CD8-positive, alpha-beta memory T cell (primary cell): ENCODE results near the gene LDLRAD4. TPM values are rescaled to one million over a fixed set of nuclear protein-coding genes. Genes with fewer than 3 reads are reported as not detected.
A peak's percentile ranks its signal among the peaks of the same experiment; 100 is the strongest.

ENCODE experiments used
- CTCF ChIA-PET: fragments of 350-600 bp; sonication (Branson Sonifier 250); formaldehyde crosslinking; loops from one replicate; lab custom pipeline; 2021; ENCODE audit warnings: antibody characterized with exemption; lab: Charles Lee
- POLR2A ChIA-PET: fragments of 350-600 bp; sonication (Branson Sonifier 250); formaldehyde crosslinking; loops from one replicate; lab custom pipeline; 2021; ENCODE audit warnings: antibody characterized with exemption; lab: Charles Lee
- DNase-seq, 5 donors: peaks; one replicate each; pipeline versions ENCODE4 v3.0.0 to v3.0.0-alpha.2; 2020 to 2022; ENCODE audit warnings: mixed read lengths in 1 of 5
- H3K27ac ChIP-seq: one replicate; pipeline ENCODE4 v1.7.0; 2013; ENCODE audit warnings: low read depth, mild to moderate bottlenecking, low read length, moderate library complexity
- H3K27me3 ChIP-seq: 2 replicates; pipeline ENCODE4 v1.7.0; 2013; ENCODE audit warnings: low read length, mild to moderate bottlenecking; ENCODE audit not compliant: insufficient read depth, poor library complexity, severe bottlenecking
- H3K36me3 ChIP-seq: 2 replicates; pipeline ENCODE4 v1.7.0; 2013; ENCODE audit warnings: mild to moderate bottlenecking, low read length, moderate library complexity; ENCODE audit not compliant: insufficient read depth
- H3K4me1 ChIP-seq: 2 replicates; pipeline ENCODE4 v1.7.0; 2013; ENCODE audit warnings: mild to moderate bottlenecking, low read length, moderate library complexity; ENCODE audit not compliant: insufficient read depth
- H3K4me3 ChIP-seq: 2 replicates; pipeline ENCODE4 v1.7.0; 2013; ENCODE audit warnings: mild to moderate bottlenecking, low read length
- H3K9me3 ChIP-seq: 2 replicates; pipeline ENCODE4 v1.7.0; 2013; ENCODE audit warnings: mild to moderate bottlenecking, low read length
- H3K27ac Mint-ChIP-seq, 8 donors: one replicate each; pipeline ENCODE4 v1.8.0; 2020 to 2021; ENCODE audit warnings: mixed read lengths in 8 of 8, mild to moderate bottlenecking in 6 of 8, inconsistent platforms in 3 of 8, moderate library complexity in 3 of 8
- H3K27me3 Mint-ChIP-seq, 2 donors: one replicate each; pipeline ENCODE4 v1.8.0; 2020 to 2021; ENCODE audit warnings: mixed read lengths in 2 of 2, mild to moderate bottlenecking in 1 of 2, moderate library complexity in 1 of 2
- H3K36me3 Mint-ChIP-seq, 3 donors: one replicate each; pipeline ENCODE4 v1.8.0; 2020 to 2021; ENCODE audit warnings: mixed read lengths in 3 of 3, inconsistent platforms in 1 of 3, mild to moderate bottlenecking in 1 of 3
- H3K4me1 Mint-ChIP-seq, 3 donors: one replicate each; pipeline ENCODE4 v1.8.0; 2020 to 2021; ENCODE audit warnings: mixed read lengths in 3 of 3, inconsistent platforms in 1 of 3, mild to moderate bottlenecking in 1 of 3
- H3K4me3 Mint-ChIP-seq, 7 donors: one replicate each; pipeline ENCODE4 v1.8.0; 2020 to 2021; ENCODE audit warnings: mixed read lengths in 7 of 7, mild to moderate bottlenecking in 6 of 7, moderate library complexity in 4 of 7, inconsistent platforms in 2 of 7
- H3K9me3 Mint-ChIP-seq, 5 donors: one replicate each; pipeline ENCODE4 v1.8.0; 2020 to 2022; ENCODE audit warnings: mixed read lengths in 5 of 5, mild to moderate bottlenecking in 3 of 5, moderate library complexity in 2 of 5, inconsistent platforms in 1 of 5
- polyA plus RNA-seq: library from polyadenylated mRNA; unstranded; fragments of 300-500 nt; fragmentation: Illumina TruSeq; gene quantifications from one replicate; pipeline ENCODE4 v1.2.3, GENCODE V29; 2021
- total RNA-seq, 2 experiments: library from RNA; stranded (reverse); gene quantifications; one replicate each; pipeline ENCODE4 v1.2.3, GENCODE V29; 2021

Gene LDLRAD4
- total and polyA plus RNA-seq, 3 experiments from 2014 or later = 8.1 to 30.4 (median 27.3) TPM

GRCh38 chr18:13323186-13323585 is 104.6 kb downstream of the LDLRAD4 start:
- POLR2A ChIA-PET = no interaction called here
- Histone ChIP-seq H3K27ac (no peak overlapping the region), H3K4me3 (no peak overlapping the region), H3K9me3 (no peaks in the 10 kb centered on the region), H3K36me3 (no peaks in the 10 kb centered on the region), H3K27me3 (no peaks in the 10 kb centered on the region), H3K4me1 (no peaks in the 10 kb centered on the region)
- Mint-ChIP-seq H3K9me3 (peaks cover 0 to 2% (median 0%) of the 10 kb centered on the region in 5 donors), H3K36me3 (no peaks in the 10 kb centered on the region), H3K4me3 (no peak overlapping the region), H3K4me1 (no peaks in the 10 kb centered on the region), H3K27me3 (peaks cover 0 to 9% of the 10 kb centered on the region in 2 donors), H3K27ac (no peak overlapping the region)
- no peak for DNase-seq
- CTCF ChIA-PET = no interaction called here

DNA sequence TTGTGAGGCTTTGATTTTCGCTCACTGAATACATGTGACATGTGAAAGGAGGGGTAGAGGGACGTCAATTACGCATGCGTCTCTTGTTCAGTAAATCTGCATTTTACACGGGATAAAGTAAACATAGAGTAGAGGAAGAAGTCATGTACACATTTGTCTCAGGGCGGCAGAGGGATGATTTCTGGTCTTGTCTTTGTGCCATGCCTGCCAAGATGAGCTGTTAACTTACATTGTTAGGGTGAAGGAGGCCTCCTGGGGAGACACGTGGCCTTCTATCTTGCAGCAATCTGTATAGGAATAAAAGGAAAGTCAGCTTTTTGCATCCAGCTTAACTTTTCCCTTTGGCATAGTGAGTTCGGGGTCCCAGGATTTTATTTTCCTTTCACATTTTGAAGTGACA is 106.3 kb downstream of the LDLRAD4 start:
- no peak overlapping the region for H3K27ac ChIP-seq
- DNase-seq = peak in 1 of 5 donors; percentile 22
- peaks cover 0 to 11% of the 10 kb centered on the region in 2 donors for H3K27me3 Mint-ChIP-seq
- H3K4me1 Mint-ChIP-seq = no peaks in the 10 kb centered on the region
- H3K4me1 ChIP-seq = no peaks in the 10 kb centered on the region
- ChIA-PET POLR2A (no interaction called here), CTCF (no interaction called here)
- H3K36me3 Mint-ChIP-seq = no peaks in the 10 kb centered on the region
- H3K4me3 Mint-ChIP-seq = no peak overlapping the region
- H3K27ac Mint-ChIP-seq = no peak overlapping the region
- peaks cover 0 to 4% (median 0%) of the 10 kb centered on the region in 5 donors for H3K9me3 Mint-ChIP-seq
- no peaks in the 10 kb centered on the region for H3K36me3 ChIP-seq
- no peaks in the 10 kb centered on the region for H3K9me3 ChIP-seq
- no peaks in the 10 kb centered on the region for H3K27me3 ChIP-seq
- no peak overlapping the region for H3K4me3 ChIP-seq

DNA sequence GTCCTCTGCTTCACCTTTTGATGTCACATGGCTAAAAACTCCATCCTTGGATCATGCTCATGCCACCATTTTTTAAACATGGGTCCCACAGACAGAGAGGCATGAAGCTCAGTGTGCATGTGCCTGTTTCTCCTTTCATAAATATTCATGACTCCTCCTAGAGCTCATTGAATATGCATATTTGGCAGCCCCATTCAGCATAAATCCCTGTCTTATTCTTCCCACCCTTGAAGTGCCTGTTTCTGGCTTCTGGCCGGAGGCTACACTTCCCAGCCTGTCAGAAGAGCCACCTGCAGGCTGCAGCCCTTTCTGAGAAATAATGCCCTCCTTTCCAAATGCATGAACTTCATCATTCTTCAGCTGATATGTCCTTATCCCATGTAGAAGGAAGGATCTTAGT is 109.7 kb downstream of the LDLRAD4 start:
- H3K36me3 ChIP-seq = no peaks in the 10 kb centered on the region
- Mint-ChIP-seq H3K27ac (no peak overlapping the region), H3K36me3 (no peaks in the 10 kb centered on the region), H3K27me3 (peaks cover under 1 to 14% of the 10 kb centered on the region in 2 donors), H3K4me3 (no peak overlapping the region), H3K9me3 (peaks cover 0 to 4% (median 0%) of the 10 kb centered on the region in 5 donors), H3K4me1 (no peaks in the 10 kb centered on the region)
- no peak overlapping the region for H3K27ac ChIP-seq
- no peak for DNase-seq
- no peak overlapping the region for H3K4me3 ChIP-seq
- no peaks in the 10 kb centered on the region for H3K4me1 ChIP-seq
- ChIA-PET POLR2A (no interaction called here), CTCF (no interaction called here)
- H3K9me3 ChIP-seq = no peaks in the 10 kb centered on the region
- no peaks in the 10 kb centered on the region for H3K27me3 ChIP-seq

GRCh38 chr18:13330996-13331395 is 112.4 kb downstream of the LDLRAD4 start:
- H3K4me1 ChIP-seq = no peaks in the 10 kb centered on the region
- CTCF ChIA-PET = no interaction called here
- Mint-ChIP-seq H3K27ac (no peak overlapping the region), H3K9me3 (peaks cover 0 to 4% (median 0%) of the 10 kb centered on the region in 5 donors), H3K36me3 (peaks cover 0 to 2% (median 0%) of the 10 kb centered on the region in 3 donors), H3K4me3 (no peak overlapping the region), H3K27me3 (peaks cover 10 to 14% of the 10 kb centered on the region in 2 donors), H3K4me1 (no peaks in the 10 kb centered on the region)
- no peaks in the 10 kb centered on the region for H3K27me3 ChIP-seq
- H3K36me3 ChIP-seq = no peaks in the 10 kb centered on the region
- no peak for DNase-seq
- POLR2A ChIA-PET = no interaction called here
- H3K9me3 ChIP-seq = no peaks in the 10 kb centered on the region
- no peak overlapping the region for H3K4me3 ChIP-seq
- H3K27ac ChIP-seq = no peak overlapping the region

- Mint-ChIP-seq H3K36me3 (peaks cover 0 to 2% (median 0%) of the 10 kb centered on the region in 3 donors), H3K27ac (no peak overlapping the region), H3K9me3 (peaks cover 0 to 4% (median 0%) of the 10 kb centered on the region in 5 donors), H3K27me3 (peaks cover 12 to 14% of the 10 kb centered on the region in 2 donors), H3K4me3 (no peak overlapping the region), H3K4me1 (no peaks in the 10 kb centered on the region)
- Histone ChIP-seq H3K4me1 (no peaks in the 10 kb centered on the region), H3K27ac (no peak overlapping the region), H3K4me3 (no peak overlapping the region), H3K9me3 (no peaks in the 10 kb centered on the region), H3K27me3 (no peaks in the 10 kb centered on the region), H3K36me3 (no peaks in the 10 kb centered on the region)
- ChIA-PET CTCF (no interaction called here), POLR2A (no interaction called here)
- DNase-seq = no peak
Measured at GRCh38 chr18:13331846-13332245, 113.3 kb downstream of the LDLRAD4 start.

DNA sequence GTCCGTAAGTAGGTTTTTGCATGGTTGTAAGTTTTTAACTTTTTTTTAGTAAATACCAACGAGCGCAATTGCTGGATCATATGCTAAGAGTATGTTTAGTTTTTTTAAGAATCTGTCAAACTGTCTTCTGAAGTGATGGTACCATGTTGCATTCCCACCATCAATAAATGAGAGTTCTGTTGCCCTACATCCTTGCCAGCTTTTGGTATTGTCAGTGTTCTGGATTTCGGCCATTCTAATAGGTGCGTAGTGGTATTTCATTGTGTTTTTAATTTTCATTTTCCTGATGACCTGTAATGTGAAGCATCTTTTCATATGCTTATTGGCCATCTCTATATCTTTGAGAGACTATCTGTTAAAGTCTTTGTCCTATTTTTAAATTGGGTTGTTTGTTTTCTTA is 114.3 kb downstream of the LDLRAD4 start:
- H3K9me3 Mint-ChIP-seq = peaks cover 0 to 4% (median 0%) of the 10 kb centered on the region in 5 donors
- CTCF ChIA-PET = no interaction called here

GRCh38 chr18:13335903-13336302 is 117.3 kb downstream of the LDLRAD4 start:
- no peaks in the 10 kb centered on the region for H3K4me1 ChIP-seq
- no peaks in the 10 kb centered on the region for H3K27me3 ChIP-seq
- CTCF ChIA-PET = no interaction called here
- POLR2A ChIA-PET = no interaction called here
- no peak overlapping the region for H3K4me3 ChIP-seq
- H3K27ac Mint-ChIP-seq = no peak overlapping the region
- H3K36me3 ChIP-seq = no peaks in the 10 kb centered on the region
- no peak for DNase-seq
- no peaks in the 10 kb centered on the region for H3K9me3 ChIP-seq
- H3K27me3 Mint-ChIP-seq = peaks cover 0 to 30% of the 10 kb centered on the region in 2 donors
- H3K4me3 Mint-ChIP-seq = no peak overlapping the region
- no peaks in the 10 kb centered on the region for H3K4me1 Mint-ChIP-seq
- no peak overlapping the region for H3K27ac ChIP-seq
- H3K36me3 Mint-ChIP-seq = peaks cover 0 to 3% (median 2%) of the 10 kb centered on the region in 3 donors
- peaks cover 0 to 2% (median 2%) of the 10 kb centered on the region in 5 donors for H3K9me3 Mint-ChIP-seq

More for the DNA sequence above, 114.3 kb downstream of the LDLRAD4 start:
- Mint-ChIP-seq H3K36me3 (peaks cover 0 to 2% (median 0%) of the 10 kb centered on the region in 3 donors), H3K27me3 (peaks cover 6 to 15% of the 10 kb centered on the region in 2 donors), H3K4me1 (no peaks in the 10 kb centered on the region), H3K4me3 (no peak overlapping the region), H3K27ac (no peak overlapping the region)
- Histone ChIP-seq H3K36me3 (no peaks in the 10 kb centered on the region), H3K9me3 (no peaks in the 10 kb centered on the region), H3K4me3 (no peak overlapping the region), H3K4me1 (no peaks in the 10 kb centered on the region), H3K27ac (no peak overlapping the region), H3K27me3 (no peaks in the 10 kb centered on the region)
- POLR2A ChIA-PET = no interaction called here
- DNase-seq = no peak

- no peaks in the 10 kb centered on the region for H3K4me1 ChIP-seq
- POLR2A ChIA-PET = no interaction called here
Measured at GRCh38 chr18:13336841-13337240, 118.3 kb downstream of the LDLRAD4 start.

More at GRCh38 chr18:13336841-13337240, 118.3 kb downstream of the LDLRAD4 start:
- Mint-ChIP-seq H3K27me3 (peaks cover 0 to 31% of the 10 kb centered on the region in 2 donors), H3K4me1 (no peaks in the 10 kb centered on the region), H3K9me3 (peaks cover 0 to 5% (median 4%) of the 10 kb centered on the region in 5 donors), H3K27ac (no peak overlapping the region), H3K4me3 (no peak overlapping the region), H3K36me3 (peaks cover 0 to 8% (median 2%) of the 10 kb centered on the region in 3 donors)
- no peaks in the 10 kb centered on the region for H3K9me3 ChIP-seq
- DNase-seq = no peak
- H3K4me3 ChIP-seq = no peak overlapping the region
- CTCF ChIA-PET = no interaction called here
- no peaks in the 10 kb centered on the region for H3K36me3 ChIP-seq
- no peaks in the 10 kb centered on the region for H3K27me3 ChIP-seq
- H3K27ac ChIP-seq = no peak overlapping the region
